ENCODE measurements around the gene ERI3.

DNA sequence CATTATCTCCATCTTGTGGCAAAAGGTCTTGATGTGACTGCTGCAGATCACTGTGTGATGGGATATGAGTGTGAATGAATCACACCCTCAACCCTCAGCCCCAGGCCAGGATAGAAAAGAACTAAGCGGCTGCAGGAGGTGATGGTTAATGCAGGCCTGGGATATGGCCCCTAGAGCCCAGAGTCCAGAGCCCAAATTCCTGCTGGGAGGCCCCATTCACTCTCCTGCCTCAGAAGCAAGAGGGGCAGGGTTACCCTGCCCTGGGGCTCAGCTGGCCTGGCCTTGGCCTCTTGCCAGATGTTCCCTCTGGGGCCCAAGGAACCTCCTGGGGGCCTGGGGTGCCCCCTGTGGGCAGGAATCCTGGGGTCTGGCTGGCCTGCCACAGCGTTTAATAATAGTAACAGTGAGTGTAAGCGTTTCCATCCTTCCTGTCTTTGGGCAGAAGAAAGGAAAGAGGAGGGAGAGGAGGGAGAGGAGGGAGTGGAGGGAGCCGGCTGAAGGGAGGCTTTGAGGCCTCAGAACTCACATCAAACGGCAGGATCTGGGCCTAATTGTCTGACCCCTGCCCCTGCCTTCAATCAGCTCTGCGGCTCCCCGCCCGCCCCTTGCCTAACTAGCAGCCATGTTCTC lies 115.6 kb downstream of the ERI3 start:
- TF ChIP-seq, protein P1, sequence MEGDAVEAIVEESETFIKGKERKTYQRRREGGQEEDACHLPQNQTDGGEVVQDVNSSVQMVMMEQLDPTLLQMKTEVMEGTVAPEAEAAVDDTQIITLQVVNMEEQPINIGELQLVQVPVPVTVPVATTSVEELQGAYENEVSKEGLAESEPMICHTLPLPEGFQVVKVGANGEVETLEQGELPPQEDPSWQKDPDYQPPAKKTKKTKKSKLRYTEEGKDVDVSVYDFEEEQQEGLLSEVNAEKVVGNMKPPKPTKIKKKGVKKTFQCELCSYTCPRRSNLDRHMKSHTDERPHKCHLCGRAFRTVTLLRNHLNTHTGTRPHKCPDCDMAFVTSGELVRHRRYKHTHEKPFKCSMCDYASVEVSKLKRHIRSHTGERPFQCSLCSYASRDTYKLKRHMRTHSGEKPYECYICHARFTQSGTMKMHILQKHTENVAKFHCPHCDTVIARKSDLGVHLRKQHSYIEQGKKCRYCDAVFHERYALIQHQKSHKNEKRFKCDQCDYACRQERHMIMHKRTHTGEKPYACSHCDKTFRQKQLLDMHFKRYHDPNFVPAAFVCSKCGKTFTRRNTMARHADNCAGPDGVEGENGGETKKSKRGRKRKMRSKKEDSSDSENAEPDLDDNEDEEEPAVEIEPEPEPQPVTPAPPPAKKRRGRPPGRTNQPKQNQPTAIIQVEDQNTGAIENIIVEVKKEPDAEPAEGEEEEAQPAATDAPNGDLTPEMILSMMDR (IDR thresholded peaks at IDR 0.05): peak in 2 of 6 experiments; percentile 18 to 27
- TF ChIP-seq POLR2A (IDR thresholded peaks at IDR 0.05): no peak
